ENCODE data around the gene GLUL.
"Not testable (repeated sequence)": the region's sequence is repeated elsewhere in the genome, so short reads cannot be mapped to it uniquely, and the experiment has no call there.

The GLUL gene

DNA sequence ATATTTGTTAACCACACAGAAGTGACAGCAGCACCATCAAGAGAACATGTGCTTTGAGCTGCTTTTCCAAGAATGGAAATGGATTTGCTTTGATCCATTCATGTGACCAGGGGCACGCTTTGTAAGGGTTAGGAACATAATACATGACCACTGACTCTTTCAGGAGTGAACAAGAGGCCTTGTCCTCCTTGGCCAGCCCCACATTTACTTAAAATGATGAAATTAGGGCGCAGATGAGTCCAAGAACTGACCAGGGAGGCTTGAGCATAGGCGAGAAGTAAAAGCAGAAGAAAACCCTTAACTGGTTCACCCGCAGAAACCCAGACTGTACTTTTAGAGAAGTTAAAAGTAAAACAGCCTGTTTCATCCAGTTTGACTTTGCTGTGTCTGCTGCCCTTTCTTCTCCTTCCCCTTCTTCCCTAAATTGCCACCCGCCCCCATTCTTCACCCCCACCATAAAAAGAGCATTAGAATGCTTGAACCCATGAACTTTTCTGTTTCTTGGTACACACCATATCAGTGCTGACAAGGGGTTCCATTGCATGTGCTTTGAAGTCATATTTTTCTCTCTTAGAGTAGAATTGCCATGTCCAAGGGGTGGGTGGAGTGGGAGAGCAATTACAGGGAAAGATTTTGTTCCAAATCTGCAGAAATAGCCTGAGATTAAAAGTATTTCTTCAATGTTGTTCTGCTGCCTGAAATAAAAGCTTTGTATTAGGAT lies 2.6 kb upstream of the GLUL start:
- DNase-seq (ENCODE audit: low read depth in 2 of 2) = no peak

DNA sequence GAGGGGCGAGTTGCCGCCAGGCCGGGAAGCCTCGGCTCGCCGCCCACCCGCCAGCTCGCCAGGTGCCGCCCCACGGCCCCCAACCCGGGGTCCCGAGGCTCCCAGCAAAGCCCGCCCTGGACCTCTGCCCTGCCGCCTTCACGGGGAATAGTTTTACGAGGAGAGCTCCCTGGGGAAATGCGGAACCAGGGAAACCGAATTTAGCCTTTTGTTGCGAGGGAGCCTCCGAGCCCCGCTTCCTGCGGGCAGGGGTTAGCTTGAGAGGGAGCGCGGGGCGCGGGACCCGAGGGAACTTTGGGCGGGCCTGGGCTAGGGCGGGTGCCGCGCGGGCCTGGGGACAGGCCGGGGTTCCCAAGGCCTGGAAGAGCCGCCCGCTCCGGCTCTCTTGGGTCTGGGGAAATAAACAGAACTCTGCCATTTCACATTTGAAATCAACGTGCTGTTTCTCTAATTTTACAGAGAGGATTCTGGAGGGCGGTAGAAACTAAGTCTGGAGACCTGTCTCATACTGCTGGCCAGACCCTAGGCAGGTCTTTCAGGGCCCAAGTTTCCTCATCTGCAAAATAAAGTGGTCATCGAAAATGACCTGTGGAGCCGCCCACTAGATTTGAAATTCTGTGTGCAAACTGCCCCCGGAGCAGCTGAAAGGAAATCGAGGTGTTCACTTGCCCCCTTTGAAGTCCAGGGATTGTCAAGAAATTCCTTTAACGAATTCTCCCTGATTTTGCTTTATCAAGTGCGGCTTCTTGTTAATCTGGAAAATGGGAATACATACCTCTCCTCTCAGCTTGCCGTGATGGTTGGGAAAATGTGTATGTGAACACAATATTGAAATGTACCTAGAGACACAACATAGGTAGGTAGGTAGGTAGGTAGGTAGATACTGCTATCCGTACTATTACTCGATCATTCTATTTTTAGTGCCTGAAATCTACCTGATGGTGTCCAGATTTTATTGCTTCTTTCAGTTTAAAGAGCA lies 749 bp upstream of the GLUL start:
- DNase-seq (ENCODE audit: low read depth in 2 of 2) = no peak

DNA sequence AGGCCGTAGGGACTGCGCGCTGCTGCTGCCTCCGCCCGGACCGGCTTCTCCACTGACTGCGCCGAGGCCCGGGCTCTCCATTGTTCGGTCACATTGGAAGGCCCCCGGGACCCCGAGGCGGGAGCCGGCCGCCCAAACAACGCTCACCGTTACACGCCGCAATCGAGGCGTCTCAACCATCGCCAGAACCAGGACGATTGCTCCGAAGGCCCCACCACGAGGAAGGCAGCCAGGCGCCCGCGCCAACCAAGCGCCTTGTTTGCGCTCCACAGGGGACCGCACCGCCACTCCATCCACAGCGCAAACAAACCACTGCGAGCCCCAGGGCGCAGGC lies 595 bp downstream of the GLUL start:
- no peak for DNase-seq (ENCODE audit: low read depth in 2 of 2)

DNA sequence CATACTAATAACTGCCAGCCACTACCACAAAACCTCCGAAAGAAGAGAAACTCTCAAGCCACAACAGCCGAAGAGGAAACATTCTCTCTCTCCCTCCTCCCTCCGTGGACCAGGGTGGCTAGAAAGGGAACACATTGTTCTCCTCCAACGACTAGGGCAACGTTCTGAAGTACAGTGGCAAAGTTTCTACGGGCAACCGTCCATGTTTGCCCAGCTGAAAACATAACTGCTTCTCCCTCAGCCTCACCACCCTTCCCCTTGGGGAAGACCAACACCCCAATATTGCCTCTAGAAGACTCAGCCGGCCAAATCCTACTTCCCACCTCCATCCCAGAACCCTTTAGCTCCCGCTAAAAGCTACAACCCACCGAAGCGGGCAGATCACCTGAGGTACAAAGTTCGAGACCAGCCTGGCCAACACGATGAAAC lies 2.0 kb downstream of the GLUL start:
- no peak for DNase-seq (ENCODE audit: low read depth in 2 of 2)

DNA sequence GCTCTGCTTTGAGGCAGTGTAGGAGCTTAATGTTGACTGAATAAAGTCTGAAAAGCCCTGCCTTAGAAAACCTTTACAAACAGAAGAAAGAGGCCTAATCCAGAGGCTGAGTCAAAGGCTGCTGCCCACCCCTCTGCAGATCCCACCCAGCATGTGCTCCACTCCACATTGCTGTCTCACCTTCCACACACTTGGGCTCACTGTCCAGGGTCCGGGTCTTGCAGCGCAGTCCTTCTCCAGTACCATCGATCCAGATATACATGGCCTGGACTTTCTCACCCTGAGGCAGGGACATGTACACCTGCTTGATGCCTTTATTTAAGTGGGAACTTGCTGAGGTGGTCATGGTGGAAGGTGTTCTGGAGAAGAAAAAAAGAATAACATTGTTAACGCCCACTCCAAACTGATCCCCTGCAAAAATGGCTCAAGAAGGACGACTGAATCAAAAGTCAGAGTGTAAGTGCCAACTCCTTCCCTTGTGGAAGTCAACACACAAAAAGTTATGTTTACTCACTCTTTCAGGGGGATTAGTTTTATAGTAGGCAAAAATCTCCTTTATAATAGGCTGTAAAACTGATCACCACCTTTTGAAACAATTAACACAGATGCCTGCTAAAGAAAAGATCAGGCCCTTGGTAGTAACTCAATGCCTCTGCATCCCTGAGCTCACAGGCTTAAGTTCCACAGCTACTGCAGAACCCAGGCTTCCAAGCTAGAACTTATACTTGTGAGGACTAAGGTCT lies 3.0 kb downstream of the GLUL start:
- no peak for DNase-seq (ENCODE audit: low read depth in 2 of 2)

DNA sequence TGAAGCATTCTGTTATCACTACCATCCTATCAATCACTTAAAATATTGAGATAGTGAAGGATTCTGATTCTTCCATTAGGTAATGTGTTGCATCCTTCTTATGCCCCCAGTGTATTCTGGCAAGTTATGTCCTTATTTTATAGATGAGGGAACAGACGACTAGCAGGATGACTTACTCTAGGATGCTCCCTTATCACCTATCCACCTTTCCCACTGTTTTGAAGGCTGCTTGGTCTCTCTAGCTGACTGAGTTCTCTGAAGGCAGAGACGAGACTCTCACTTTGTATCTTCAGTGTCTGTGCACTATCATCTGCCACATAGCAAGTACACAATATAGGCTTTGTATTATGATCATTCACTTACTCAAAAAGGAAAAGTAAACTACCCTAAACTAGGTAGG lies 4.0 kb downstream of the GLUL start:
- DNase-seq (ENCODE audit: low read depth in 2 of 2) = no peak

DNA sequence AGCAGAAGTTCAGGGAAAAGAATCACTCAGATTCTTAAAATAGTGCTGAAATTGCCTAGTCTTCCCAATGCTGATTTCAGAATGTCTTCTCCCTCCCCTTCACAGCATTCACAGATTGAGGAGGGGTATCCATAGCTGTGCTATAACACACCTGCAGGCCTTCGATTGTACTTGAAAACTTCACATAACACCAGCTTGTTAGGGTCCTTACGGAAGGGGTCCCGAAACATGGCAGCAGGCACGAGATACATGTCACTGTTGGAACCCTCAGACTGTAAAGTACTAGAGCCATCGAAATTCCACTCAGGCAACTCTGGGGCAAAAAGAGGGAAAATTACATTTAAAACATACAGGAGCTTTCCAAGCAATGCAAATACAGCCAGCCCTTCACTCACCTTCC lies 4.6 kb downstream of the GLUL start:
- no peak for DNase-seq (ENCODE audit: low read depth in 2 of 2)

DNA sequence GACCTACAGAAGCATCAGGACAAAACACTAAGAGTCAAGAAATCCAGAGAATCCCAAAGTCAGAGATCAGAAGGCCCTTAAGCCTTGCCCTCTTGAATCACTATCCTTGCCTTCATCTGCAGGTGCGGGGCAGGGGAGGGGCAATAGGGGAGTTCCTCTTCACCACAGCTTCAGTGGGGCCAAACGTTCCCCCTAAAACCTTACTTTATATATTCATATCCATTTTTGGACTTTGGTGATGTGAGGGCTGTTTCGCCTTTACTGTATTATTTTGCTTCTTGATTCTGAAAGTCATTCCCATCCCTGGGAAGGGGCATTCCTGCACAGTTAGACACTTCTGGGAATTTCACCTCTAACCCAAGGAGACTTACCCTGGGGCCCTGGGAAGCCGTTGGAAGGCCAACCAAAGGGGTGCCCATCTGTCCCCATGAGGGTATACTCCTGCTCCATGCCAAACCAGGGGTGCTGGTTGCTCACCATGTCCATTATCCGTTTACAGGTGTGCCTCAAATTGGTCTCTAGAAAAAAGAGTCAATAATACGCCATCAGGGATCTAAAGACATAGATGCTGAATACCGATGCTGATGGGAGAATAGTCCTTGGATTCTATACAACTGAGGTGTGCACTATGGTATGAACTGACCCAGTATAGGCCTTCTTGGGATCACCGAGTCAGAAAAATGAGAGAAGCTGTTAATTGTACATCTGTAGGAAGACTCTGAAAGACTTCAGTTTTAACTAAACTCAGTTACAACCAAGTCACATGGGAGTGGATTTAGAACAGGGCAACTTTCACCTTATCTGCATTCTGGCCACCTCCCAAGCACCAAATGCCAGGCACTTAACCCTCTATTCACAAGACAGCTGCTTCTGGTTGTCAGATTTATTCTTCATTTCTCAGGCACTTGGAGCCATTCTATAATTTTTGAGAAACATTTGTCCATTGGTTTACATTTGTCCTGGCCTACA lies 5.4 kb downstream of the GLUL start:
- no peak for DNase-seq (ENCODE audit: low read depth in 2 of 2)

DNA sequence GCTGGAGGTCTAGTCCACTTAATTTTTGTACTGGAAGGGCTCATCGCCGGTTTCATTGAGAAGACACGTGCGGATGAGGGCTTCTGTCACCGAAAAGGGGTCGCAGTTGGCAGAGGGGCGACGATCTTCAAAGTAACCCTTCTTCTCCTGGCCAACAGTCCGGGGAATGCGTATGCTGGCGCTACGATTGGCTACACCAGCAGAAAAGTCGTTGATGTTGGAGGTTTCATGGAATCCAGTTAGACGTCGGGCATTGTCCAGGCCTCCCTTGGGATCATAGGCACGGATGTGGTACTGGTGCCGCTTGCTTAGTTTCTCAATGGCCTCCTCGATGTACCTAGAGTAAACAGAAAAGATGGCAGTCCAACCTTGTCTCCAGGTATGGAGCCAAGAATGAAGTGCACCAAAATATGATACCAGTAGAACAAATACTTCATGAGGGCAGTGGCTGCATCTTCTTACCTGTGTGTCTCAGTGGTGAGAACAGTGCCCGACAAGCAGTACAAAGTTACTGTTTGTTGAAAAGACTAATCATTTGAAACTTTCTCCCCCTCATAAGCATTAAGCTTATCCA lies 7.1 kb downstream of the GLUL start:
- DNase-seq (ENCODE audit: low read depth in 2 of 2) = no peak

DNA sequence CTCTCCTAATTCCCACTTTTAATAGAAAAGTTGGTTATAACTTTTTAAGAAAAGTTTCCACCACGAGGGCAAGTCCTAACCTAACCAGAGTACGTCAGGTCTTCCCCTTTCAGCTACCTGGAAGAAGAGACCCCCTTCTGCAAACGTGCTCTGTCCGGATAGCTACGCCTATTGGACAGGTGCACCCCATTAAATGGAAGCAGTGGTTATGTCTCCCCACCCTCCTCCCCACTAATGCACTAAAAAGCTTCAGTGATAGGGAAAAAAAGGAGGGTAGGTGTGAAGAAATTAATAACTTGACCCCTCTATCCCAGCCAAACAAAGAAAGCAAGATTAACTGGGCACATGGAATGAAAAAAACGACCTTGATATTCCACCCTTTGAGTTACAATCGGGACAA lies 7.7 kb downstream of the GLUL start:
- no peak for DNase-seq (ENCODE audit: low read depth in 2 of 2)

DNA sequence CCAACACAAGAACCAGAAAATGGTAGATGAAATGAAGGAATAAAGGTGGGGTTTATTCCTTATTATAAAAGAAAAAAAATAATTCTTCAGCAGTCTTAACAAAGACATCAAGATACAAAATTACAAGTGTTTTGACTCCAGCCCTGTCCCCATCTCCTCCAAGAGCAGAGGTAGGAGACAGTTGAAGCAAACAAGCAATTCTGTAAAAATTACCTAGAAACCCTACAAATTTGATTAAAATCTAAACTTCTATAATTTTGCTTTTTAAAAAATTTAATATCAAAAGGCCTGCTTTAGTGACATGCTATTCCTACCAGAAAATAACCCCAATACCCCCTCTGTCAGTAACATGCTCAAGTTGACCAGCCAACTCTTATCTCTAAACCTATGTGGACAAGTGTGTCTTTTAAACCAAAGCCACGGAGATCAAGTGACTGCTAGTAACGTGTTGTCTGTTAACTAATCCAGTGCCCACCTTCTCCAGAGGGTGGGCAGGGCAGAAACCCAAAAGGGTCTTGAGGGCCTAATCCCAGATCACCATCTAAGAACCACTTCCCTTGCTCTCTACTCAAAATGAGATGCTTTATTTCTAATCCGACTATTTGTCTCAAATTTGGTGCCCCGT lies 8.4 kb downstream of the GLUL start:
- DNase-seq (ENCODE audit: low read depth in 2 of 2) = no peak

DNA sequence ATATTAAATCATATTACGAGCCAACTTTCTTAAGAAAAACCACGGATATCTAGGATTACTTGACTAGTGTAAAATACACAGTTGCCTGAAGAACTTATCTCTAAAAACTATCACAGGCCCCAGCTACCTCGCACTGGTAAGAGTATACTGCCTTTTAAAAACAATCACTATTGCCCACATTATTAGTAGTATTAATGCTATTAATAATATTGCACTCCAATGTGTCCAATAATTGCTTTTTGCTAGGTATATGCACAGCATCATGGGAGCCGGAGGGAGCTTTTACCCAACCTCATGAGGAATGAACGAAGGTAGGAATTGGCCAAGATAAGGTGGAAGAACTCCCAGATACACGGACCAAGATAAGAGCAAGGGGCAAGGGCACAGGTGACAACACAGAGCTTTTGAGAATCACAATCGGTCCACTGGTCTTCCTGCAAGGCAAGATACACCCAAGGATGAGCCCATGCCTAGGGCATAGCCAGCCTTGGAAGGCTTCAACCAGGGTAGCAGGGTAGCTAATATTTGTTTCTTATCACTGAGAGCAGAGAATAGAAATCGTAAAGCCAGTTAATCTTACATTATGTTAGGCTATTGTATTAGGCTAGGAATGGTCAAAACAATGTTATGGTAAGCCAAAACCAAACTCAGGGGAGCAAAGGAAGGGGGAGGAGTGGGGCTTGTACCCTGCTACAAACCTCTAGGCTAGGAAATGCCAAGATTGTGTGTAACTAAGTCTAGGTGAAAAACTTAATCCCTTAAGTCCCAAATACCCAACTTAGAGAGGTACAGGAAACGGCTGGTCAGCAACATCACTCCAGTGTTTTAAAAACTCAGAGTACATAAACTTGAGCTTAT lies 9.4 kb downstream of the GLUL start:
- DNase-seq (ENCODE audit: low read depth in 2 of 2) = no peak

DNA sequence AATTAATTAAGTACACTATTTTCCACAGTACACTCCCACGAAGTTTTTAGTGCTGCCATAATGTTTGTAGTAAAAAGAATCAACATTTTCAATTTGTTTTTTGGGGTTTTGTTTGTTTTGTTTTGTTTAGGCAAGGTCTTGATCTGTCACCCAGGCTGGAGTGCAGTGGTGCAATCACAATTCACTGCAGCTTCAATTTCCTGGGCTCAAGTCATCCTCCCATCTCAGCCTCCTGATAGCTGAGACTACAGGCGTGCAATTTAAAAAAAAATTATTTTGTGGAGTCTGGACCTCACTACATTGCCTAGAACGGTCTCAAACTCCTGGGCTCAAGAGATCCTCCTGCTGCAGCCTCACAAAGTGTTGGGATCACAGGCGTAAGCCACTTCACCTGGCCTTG lies 11.4 kb downstream of the GLUL start:
- no peak for DNase-seq (ENCODE audit: low read depth in 2 of 2)

DNA sequence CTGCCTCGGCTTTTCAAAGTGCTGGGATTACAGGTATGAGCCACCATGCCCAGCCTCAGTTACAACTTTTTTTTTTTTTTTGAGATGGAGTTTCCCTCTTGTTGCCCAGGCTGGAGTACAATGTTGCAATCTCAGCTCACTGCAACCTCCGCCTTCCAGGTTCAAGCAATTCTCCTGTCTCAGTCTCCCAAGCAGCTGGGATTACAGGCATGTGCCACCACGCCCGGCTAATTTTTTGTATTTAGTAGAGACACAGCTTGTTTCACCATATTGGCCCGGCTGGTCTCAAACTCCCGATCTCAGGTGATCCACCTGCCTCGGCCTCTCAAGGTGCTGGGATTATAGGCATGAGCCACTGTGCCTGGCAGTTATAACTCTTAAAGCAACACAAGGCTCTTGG lies 11.8 kb downstream of the GLUL start:
- not testable (repeated sequence) for DNase-seq (ENCODE audit: low read depth in 2 of 2)

DNA sequence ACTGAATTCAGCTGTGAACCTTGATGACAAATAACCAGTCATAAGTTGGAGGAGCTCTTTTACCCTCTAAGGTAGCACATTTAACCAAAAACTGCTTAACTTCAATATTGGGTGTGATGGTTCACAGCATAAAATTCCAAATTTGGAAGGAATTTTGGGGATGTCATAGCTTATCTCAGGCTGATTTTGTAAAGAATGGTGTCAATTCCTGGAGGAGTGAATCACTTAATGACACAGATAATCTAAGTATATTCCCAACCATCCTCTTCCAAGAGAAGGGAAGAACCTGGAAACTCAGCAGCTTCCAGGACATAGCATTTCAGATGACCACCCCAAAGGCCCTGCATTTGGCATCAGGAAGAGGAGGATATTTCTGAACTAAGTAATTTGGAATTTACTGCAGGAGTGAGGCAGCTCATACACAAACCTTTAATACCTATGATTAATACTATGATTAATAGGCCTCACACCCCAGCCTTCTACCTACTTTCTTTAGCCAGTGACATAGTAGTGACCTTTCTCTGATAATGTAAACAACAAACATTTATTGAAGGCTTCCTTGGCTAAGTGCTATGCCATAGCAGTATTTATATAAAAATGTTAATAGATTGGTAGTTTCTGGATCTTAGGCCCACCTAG lies 14.5 kb downstream of the GLUL start:
- no peak for DNase-seq (ENCODE audit: low read depth in 2 of 2)

DNA sequence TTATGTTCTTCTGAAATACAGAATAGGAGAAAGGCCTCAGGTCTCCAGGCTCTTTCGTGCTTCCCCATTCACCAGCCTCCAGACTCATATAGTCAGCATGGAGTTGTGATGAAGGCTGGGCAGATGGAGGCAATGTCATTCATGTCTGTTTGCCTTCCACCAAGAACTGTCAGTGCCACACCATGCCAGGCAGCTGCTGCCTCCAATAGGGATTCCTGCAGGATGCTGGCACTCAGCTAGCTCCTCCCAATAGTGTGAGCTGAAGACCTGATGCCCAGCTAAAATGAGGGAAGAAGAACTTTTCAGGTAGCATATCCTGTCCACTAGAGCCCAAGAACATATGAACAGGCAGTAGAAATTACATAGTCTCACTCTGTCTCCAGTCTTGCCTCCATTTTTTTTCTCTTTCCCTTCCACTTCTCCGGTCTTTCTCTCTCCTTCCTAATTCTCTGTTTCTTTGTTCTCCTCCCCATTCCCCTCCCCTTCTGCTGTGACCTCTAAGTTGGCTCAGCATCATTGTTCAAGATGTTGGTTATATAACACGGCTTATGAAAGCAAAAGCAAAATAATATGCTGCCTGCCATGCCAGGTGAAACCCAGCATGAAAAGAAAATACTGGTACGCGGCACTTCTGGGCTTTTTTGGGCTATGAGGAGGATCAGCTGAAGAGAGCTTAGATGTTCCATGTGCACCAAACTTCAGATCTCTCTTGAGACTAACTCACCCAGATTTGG lies 17.3 kb downstream of the GLUL start:
- DNase-seq (ENCODE audit: low read depth in 2 of 2) = no peak

DNA sequence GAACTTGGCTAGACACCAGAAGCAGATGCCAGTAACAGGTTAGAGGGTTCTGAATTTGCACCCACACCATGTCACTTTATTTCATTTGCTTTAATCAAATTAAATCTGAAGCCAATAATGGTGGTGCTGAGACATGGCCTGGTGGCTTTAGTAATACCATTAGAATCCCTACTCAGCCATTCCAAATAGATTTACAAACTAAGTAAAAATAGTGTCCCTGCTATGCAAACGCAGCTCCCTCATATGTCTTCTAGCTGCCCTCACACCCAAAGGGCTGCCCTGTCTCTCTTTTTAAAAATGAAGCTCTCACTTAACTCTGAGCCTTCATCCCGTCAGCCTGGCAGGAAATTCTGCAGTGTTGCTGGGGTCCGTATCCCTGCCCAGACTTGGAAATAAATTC lies 21.1 kb downstream of the GLUL start:
- no peak for DNase-seq (ENCODE audit: low read depth in 2 of 2)

DNA sequence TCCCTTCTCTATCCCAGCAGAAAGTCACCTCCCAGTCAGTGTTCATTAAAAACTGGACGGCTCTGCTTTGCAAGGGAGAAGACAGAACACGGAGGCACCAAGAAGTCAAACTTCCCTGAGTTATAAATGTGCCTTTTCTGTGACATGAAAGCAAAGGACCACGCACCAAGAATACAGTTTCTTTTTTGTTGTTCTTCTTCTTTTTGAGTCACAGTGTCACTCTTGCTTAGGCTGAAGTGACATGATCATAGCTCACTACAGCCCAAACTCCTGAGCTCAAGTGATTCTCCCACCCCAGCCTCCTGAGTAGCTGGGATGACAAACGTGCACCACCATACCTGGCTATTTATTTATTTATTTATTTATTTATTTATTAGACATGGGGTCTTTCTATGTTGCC lies 22.7 kb downstream of the GLUL start:
- DNase-seq (ENCODE audit: low read depth in 2 of 2) = no peak

Measured in stimulated activated CD8-positive, alpha-beta memory T cell treated with anti-CD3 and anti-CD28 coated beads, Interleukin-15, amount 100 ng/mL, for 48 hours (primary cell).